IPS DF 6.9 (cell line): ENCODE results near the gene RNF19B.

Experiments
- DNase-seq: peaks from one replicate; pipeline ENCODE4 v3.0.0-alpha.2; 2013; ENCODE audit warnings: low read depth, low spot score
- H3K27ac ChIP-seq: one replicate; pipeline ENCODE4 v1.5.1; 2013; ENCODE audit warnings: low read length, control low read depth
- H3K27me3 ChIP-seq: 2 replicates; pipeline ENCODE4 v1.6.1; 2013; ENCODE audit warnings: mild to moderate bottlenecking, low read length; ENCODE audit not compliant: control insufficient read depth, insufficient read depth
- H3K36me3 ChIP-seq: 2 replicates; pipeline ENCODE4 v1.6.1; 2013; ENCODE audit warnings: low read length; ENCODE audit not compliant: control insufficient read depth, insufficient read depth
- H3K4me1 ChIP-seq: 2 replicates; pipeline ENCODE4 v1.6.1; 2013; ENCODE audit warnings: low read length; ENCODE audit not compliant: control insufficient read depth, insufficient read depth
- H3K4me3 ChIP-seq: 2 replicates; pipeline ENCODE4 v1.5.1; 2013; ENCODE audit warnings: mild to moderate bottlenecking, low read length
- H3K9me3 ChIP-seq: 2 replicates; pipeline ENCODE4 v1.6.1; 2013; ENCODE audit warnings: low read length, inconsistent platforms; ENCODE audit not compliant: control insufficient read depth, insufficient read depth
- WGBS: extraction: QIAGEN DNeasy Blood & Tissue Kit; methylation state at CpG from one replicate; pipeline ENCODE4 v1.1.7; 2013; ENCODE audit warnings: mixed read lengths, missing lambda C conversion rate; ENCODE audit not compliant: insufficient read length, insufficient coverage; 5-methylcytosine and 5-hydroxymethylcytosine counted together

Gene RNF19B

DNA sequence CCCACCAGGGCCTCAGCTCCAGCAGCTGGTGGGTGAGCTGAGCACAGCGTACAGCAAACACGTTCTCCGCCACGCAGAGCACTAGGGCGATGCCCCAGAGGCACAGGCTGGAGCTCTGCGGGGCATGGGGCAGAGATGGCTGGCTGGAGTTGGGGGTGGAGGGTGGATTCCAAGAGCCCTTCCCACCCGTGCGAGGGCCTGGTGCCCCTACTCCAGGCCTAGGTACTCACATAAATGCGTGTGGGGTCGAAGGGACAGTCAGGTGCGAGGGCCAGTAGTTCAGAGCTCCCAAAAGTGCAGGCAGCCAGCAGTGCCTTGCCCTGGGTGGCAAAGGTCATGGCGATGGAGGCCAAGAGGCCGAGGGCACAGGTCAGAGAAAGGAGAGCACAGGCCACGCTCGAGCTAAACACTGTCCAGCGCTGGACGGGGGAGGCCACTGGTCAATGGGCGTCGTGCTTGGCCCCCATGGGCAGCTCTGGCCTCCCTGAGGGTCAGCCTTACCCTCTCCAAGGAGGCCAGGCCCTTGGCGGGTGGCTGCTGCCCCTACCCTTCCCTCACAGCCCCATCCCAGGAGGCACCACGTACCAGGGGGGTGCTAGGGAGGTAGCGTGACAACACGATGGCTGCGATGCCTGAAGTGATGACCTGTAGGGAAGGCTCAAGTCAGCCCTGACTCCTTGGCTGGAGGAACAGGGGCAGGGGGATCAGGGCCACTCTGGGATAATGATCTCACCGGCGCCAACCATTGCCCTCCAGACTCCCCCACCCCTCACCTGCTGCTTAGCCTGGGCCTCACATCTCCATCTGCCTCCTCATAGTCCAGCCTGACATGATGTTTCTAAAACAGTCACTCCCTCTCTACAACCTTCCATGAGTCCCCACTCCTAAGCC, 69.0 kb downstream of the RNF19B start:
- Histone ChIP-seq H3K36me3 (no peaks in the 10 kb centered on the region), H3K4me1 (peaks cover 4% of the 10 kb centered on the region; the same call in 1 of the 2 replicates), H3K27me3 (peaks cover 8% of the 10 kb centered on the region), H3K4me3 (no peak overlapping the region), H3K27ac (no peak overlapping the region), H3K9me3 (no peaks in the 10 kb centered on the region)
- WGBS: no CpG with 5 or more reads among the region's 26 CpGs
- no peak for DNase-seq

DNA sequence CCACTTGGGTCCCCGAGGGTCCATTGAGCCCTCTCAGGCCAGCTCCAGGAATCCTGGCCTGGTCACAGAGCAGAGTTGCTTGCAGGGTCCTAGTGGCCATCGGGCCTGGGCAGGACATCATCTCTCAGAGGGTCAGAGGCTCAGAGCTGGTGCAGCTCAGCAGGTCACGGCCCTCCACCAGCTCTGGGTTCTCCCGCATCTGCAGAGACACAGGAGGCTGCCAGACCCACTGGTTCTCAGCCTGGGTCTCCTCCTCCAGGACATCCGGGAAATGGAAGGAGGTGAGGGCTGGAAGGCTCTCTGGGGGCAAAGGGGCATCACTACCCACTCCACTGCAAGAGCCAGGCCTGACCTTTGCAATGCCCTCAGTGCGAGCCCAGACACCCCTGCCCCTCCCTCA, 69.9 kb downstream of the RNF19B start:
- Histone ChIP-seq H3K4me1 (peaks cover 4% of the 10 kb centered on the region; the same call in 1 of the 2 replicates), H3K27ac (no peak overlapping the region), H3K4me3 (no peak overlapping the region), H3K36me3 (no peaks in the 10 kb centered on the region), H3K9me3 (no peaks in the 10 kb centered on the region), H3K27me3 (peaks cover under 1% of the 10 kb centered on the region; the same call in 1 of the 2 replicates)
- DNase-seq: no peak
- WGBS: no CpG with 5 or more reads among the region's 6 CpGs

DNA sequence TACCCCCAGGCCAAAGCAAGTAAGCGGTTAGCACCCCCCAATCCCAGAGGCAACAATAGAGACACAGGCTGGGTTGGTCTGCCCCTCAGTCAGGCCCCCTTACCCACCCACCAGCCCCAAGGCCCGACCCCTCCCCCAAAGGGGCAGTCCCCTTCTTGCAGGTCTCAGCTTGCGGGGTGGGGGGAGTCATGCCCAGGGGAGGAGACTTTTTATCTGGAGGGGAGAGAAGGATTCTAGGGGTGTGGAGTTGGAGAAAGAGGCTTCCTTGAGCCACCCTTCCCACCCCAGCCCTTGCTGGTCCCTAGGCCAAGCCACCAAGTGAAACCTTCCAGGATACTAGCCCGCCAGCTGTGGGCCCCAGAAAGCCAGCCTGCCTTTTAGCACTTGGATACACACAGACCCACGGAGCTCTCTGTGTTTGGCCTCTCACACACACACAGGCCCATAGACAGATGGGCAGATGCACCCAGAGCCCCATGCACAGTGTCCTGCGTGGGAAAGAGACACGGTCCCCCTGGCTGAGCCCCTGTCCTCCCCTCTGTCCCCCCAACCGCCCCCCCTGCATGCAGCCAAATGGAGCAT, 70.5 kb downstream of the RNF19B start:
- Histone ChIP-seq H3K36me3 (no peaks in the 10 kb centered on the region), H3K27ac (no peak overlapping the region), H3K4me1 (peaks cover 4% of the 10 kb centered on the region; the same call in 1 of the 2 replicates), H3K4me3 (peak overlapping the region; percentile 33; the same call in 1 of the 2 replicates), H3K9me3 (no peaks in the 10 kb centered on the region), H3K27me3 (no peaks in the 10 kb centered on the region; the same call in 1 of the 2 replicates)
- WGBS: no CpG with 5 or more reads among the region's 8 CpGs
- DNase-seq: no peak

DNA sequence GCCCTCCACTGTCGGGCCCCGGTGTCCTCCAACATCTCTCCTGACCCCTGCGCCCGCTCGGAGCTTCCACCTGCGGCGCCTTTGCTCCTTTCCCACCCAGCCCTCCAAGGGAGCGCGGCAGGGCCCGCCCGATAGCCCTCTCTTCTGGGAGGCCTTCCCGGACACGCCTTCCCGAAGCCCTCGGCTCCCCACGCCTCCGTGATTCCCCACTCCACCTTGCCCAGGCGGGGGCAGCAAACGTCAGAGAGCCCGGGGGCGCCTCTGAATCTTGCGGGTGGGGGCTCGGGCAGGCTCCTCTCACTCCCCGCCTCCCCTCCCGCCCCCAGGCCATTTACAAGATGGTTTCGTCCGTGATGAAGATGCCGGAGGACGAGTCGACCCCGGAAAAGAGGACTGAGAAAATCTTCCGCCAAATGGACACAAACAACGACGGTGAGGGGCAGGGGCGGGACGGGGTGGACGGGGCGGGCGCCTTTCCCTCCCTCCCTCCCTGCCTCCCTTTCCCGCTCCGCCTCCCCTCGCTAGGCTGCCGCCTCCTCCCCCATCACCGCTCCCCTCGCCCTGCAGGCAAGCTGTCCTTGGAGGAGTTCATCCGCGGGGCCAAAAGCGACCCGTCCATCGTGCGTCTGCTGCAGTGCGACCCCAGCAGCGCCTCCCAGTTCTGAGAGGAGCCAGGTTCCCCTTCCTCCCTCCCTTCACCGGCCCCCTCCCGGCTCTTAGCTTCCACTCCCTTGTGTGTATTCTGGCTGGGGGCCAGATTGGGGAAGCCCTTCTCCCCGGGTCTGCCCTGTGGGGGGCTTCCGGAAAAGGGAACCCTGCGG, 71.2 kb downstream of the RNF19B start:
- Histone ChIP-seq H3K27ac (no peak overlapping the region), H3K9me3 (no peaks in the 10 kb centered on the region), H3K4me1 (peaks cover 4% of the 10 kb centered on the region; the same call in 1 of the 2 replicates), H3K27me3 (no peaks in the 10 kb centered on the region; the same call in 1 of the 2 replicates), H3K4me3 (peak overlapping the region; percentile 33; the same call in 1 of the 2 replicates), H3K36me3 (no peaks in the 10 kb centered on the region)
- DNase-seq: no peak
- no CpG with 5 or more reads among the region's 58 CpGs for WGBS

DNA sequence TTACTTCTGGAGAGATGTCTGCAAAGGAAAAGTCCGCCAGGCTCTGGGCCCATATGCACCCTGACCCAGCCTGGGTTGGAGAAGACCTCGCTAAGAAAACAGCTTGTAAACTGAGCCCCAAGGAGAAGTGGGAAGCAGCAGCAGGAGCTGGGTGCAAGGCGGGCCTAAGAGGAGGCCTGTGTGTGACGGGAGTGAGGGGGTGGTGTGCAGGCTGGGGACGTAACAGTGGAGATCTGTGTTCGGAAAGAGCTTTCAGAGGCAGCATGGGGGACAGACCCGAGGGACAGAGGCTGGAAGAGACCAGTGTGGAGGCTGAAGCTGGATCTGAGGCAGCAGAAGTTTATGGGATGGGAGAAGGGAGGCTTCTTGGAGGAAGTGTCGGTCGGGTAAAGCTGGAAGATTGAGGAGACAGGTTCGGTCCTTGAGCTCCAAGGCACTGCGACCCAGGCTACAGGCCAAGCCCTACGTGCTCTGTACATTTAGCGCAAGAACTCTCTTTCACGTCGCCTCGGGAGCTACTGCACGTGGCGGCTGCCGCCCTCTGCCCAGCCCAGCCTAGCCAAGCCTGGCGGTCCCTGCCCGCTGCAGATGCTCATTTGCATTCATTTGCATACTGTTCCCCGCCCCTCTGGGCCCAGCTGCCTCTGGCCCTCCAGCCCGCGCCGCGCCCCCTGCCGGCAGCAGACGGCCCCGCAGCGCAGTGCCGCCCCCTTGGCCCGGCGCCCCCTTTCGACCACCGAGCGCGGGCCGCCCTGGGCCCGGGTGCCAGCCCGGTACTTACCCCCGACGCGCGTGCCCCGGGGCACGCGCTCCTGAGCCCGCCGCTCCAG, 72.0 kb downstream of the RNF19B start:
- Histone ChIP-seq H3K27me3 (no peaks in the 10 kb centered on the region; the same call in 1 of the 2 replicates), H3K4me3 (peak overlapping the region; percentile 33; the same call in 1 of the 2 replicates), H3K4me1 (peaks cover 5% of the 10 kb centered on the region; the same call in 1 of the 2 replicates), H3K27ac (no peak overlapping the region), H3K9me3 (no peaks in the 10 kb centered on the region), H3K36me3 (no peaks in the 10 kb centered on the region)
- DNase-seq: no peak
- WGBS: no CpG with 5 or more reads among the region's 49 CpGs

DNA sequence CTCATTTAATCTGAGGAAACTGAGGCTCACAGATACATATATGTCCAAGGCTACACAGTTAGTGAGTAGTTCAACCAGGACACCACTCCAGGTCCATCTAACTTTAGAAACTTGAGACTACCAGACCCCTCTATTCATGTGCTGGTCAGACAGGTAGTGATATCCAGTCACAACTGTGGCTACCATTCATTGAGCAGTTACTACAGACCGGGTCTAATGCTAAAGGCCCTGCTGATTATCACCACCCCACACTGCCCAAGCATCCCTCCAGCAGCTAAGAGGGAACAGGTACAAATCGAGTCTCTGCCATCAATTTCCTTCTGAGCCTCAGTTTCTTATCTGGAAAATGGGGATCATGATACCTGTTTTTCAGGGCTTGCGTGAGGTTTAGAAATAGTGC, 73.0 kb downstream of the RNF19B start:
- Histone ChIP-seq H3K9me3 (no peaks in the 10 kb centered on the region), H3K36me3 (no peaks in the 10 kb centered on the region), H3K27me3 (no peaks in the 10 kb centered on the region; the same call in 1 of the 2 replicates), H3K27ac (no peak overlapping the region), H3K4me1 (peaks cover 5% of the 10 kb centered on the region; the same call in 1 of the 2 replicates), H3K4me3 (no peak overlapping the region)
- no CpG with 5 or more reads among the region's 3 CpGs for WGBS
- DNase-seq: no peak

DNA sequence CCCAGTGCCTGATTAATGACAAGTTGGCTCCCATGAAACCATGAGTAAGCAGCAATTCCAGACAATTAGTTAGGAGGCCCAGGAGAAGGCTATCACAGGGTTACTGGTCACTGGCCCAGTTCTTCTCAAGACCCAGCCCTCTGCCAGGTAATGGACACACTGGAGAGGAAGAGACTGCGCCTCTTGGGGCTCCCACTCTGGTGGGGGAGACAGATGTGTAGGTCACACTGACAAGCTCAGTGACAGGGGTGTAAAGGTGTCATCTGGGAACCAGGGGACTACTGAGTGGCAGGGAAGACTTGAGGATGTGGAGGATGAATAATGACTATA, 73.4 kb downstream of the RNF19B start:
- no peaks in the 10 kb centered on the region for H3K9me3 ChIP-seq
- no peak overlapping the region for H3K4me3 ChIP-seq
- peaks cover 5% of the 10 kb centered on the region; the same call in 1 of the 2 replicates for H3K4me1 ChIP-seq
- no peaks in the 10 kb centered on the region for H3K36me3 ChIP-seq
- no peaks in the 10 kb centered on the region; the same call in 1 of the 2 replicates for H3K27me3 ChIP-seq
- DNase-seq: no peak
- WGBS: no CpG with 5 or more reads among the region's 1 CpG
- H3K27ac ChIP-seq: no peak overlapping the region

DNA sequence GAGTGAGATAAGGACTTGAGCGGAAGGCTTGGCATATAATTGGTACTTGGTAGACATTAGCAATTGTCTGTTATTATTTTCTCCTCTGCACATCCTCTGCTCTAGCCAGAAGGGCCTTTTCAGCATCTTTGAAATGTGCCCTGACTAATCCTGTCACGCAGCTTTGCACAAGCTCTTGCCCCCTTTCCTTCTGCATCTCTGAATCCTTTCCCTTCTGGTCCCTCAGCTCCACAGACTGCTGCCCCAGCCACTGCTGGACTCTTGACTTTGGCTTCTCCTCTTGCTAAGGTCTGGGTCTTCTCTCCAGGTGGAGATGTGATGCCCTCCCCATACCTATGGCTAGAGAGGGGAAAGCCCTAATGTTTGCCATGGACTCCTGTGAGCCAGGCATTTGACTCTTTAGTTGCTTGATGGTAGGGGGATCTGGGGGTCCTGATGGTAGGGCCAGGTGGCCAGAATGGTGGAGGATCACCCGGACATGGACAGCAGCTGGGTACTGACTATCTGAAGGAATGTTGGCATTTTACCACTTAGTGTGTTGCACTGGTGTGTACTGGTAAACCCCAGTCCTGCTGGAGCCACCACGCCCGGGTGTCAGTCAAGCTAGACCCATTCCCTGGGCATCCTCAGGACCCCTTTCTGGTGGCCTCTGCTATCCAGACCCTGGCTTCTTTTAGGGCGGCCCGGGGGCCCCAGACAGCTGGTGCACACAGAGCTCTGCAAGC, 73.9 kb downstream of the RNF19B start:
- no peak overlapping the region for H3K4me3 ChIP-seq
- peaks cover 7% of the 10 kb centered on the region for H3K4me1 ChIP-seq
- H3K27ac ChIP-seq: no peak overlapping the region
- no CpG with 5 or more reads among the region's 7 CpGs for WGBS
- no peaks in the 10 kb centered on the region; the same call in 1 of the 2 replicates for H3K27me3 ChIP-seq
- no peak for DNase-seq
- H3K36me3 ChIP-seq: no peaks in the 10 kb centered on the region
- H3K9me3 ChIP-seq: no peaks in the 10 kb centered on the region

DNA sequence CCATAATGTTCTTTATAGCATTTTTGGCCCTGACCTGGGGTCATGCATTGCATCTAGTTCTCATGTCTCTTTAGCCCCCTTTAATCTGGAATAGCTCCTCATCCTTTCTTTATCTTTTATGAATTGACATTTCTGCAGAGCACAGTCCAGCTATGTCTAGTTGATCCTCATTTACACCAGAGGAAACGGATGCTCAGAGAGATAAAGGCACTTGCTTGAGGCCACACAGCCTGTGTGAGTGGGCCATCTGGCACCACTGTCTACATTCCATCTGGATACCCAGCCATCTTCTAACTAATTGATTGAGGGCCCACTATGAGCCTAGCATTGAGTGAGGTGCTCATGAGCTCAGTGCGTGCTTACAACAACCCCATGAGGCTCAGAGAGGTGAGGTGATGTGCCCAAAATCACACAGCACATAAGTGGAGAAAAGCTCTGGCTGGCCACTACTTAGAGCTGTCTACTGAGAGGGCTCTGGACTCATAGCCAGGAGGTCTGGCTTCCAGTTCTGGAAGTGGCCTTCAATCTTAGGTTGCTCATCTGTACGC, 74.8 kb downstream of the RNF19B start:
- WGBS: no CpG with 5 or more reads among the region's 3 CpGs
- no peak for DNase-seq
- Histone ChIP-seq H3K27me3 (no peaks in the 10 kb centered on the region; the same call in 1 of the 2 replicates), H3K27ac (no peak overlapping the region), H3K9me3 (no peaks in the 10 kb centered on the region), H3K36me3 (no peaks in the 10 kb centered on the region), H3K4me3 (no peak overlapping the region), H3K4me1 (peaks cover 7% of the 10 kb centered on the region)
